ENCODE data around the gene OR8B12. TPM values are rescaled to one million over a fixed set of nuclear protein-coding genes. Genes with fewer than 3 reads are reported as not detected.
"Not testable (repeated sequence)": the region's sequence is repeated elsewhere in the genome, so short reads cannot be mapped to it uniquely, and the experiment has no call there.

The OR8B12 gene
- total RNA-seq, 2 experiments from 2014 or later: not detected

GRCh38 chr11:124518989-124519451, 24.4 kb downstream of the OR8B12 start:
- DNase-seq: peak in 1 of 14 experiments; percentile 4
- ChIA-PET CTCF (no interaction called here), POLR2A (no interaction called here)
- no peak for TF ChIP-seq CTCF (IDR thresholded peaks at IDR 0.05)
- H3K4me1 Mint-ChIP-seq (ENCODE audit: low read depth): no peaks in the 10 kb centered on the region
- Histone ChIP-seq H3K4me1 (ENCODE audit: insufficient read depth, low read length) (no peaks in the 10 kb centered on the region), H3K27ac (ENCODE audit: low read depth in 1 of 2, low read length in 2 of 2) (no peak overlapping the region), H3K36me3 (ENCODE audit: insufficient read depth, low read length) (no peaks in the 10 kb centered on the region), H3K4me3 (ENCODE audit: low read length) (no peak overlapping the region), H3K9me3 (ENCODE audit: control insufficient read depth in 1 of 2, insufficient read depth in 1 of 2, low read length in 2 of 2) (peaks cover 0 to 4% of the 10 kb centered on the region in 2 experiments), H3K27me3 (ENCODE audit: control insufficient read depth in 1 of 2, insufficient read depth in 2 of 2, low read length in 2 of 2) (no peaks in the 10 kb centered on the region)
- H3K36me3 Mint-ChIP-seq (ENCODE audit: low read depth): no peaks in the 10 kb centered on the region
- H3K4me3 Mint-ChIP-seq: no peak overlapping the region
- intact Hi-C loops (cut with DNase I, micrococcal nuclease): no loop called here
- ATAC-seq (ENCODE audit: poor library complexity): no peak
- peaks cover 6% of the 10 kb centered on the region for H3K27me3 Mint-ChIP-seq
- H3K27ac Mint-ChIP-seq: no peak overlapping the region
- no peaks in the 10 kb centered on the region for H3K9me3 Mint-ChIP-seq

DNA sequence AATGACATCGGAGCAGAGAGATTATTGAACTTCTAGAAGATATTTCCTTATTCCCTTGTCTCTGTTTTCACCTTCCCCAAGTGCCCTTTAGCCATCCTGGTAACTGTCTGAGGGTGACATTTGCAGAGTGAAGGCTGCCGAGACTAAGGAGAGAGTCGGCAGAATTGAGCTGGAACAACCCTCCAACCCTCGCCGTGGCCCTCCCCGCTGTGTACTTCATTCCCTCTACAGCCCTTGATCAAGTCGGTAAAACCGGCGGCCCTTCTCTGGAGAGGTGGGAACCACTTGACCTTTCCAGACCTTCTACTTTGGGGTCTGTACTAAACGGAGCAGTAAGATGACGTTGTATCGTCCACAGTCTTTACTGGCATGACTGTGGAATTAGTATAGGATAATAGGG, 26.1 kb downstream of the OR8B12 start:
- intact Hi-C loops (cut with DNase I, micrococcal nuclease): no loop called here

GRCh38 chr11:124514675-124515074, 28.8 kb downstream of the OR8B12 start:
- POLR2A ChIA-PET: interaction anchor here (0.6 kb wide), 1 partner anchor 348 kb away, joined by 3 read pairs; no protein-coding TSS in a partner anchor
- ATAC-seq (ENCODE audit: poor library complexity); H3K9me3 Mint-ChIP-seq; H3K9me3 ChIP-seq (ENCODE audit: control insufficient read depth in 1 of 2, insufficient read depth in 1 of 2, low read length in 2 of 2); H3K4me1 ChIP-seq (ENCODE audit: insufficient read depth, low read length); H3K27me3 ChIP-seq (ENCODE audit: control insufficient read depth in 1 of 2, insufficient read depth in 2 of 2, low read length in 2 of 2); CTCF ChIA-PET; H3K27ac ChIP-seq (ENCODE audit: low read depth in 1 of 2, low read length in 2 of 2); H3K4me1 Mint-ChIP-seq (ENCODE audit: low read depth); H3K36me3 Mint-ChIP-seq (ENCODE audit: low read depth); H3K4me3 ChIP-seq (ENCODE audit: low read length); H3K4me3 Mint-ChIP-seq; H3K36me3 ChIP-seq (ENCODE audit: insufficient read depth, low read length); intact Hi-C loops (cut with DNase I, micrococcal nuclease); H3K27ac Mint-ChIP-seq: not testable (repeated sequence)
- peaks cover 28% of the 10 kb centered on the region for H3K27me3 Mint-ChIP-seq
- DNase-seq: peak in 2 of 14 experiments; percentile 5 to 20

More for the DNA sequence above, 26.1 kb downstream of the OR8B12 start:
- H3K27ac ChIP-seq (ENCODE audit: low read depth in 1 of 2, low read length in 2 of 2): no peak overlapping the region
- H3K4me3 Mint-ChIP-seq: no peak overlapping the region
- ChIA-PET CTCF (no interaction called here), POLR2A (no interaction called here)
- H3K9me3 Mint-ChIP-seq: no peaks in the 10 kb centered on the region
- no peak overlapping the region for H3K27ac Mint-ChIP-seq
- no peak for ATAC-seq (ENCODE audit: poor library complexity)
- H3K9me3 ChIP-seq (ENCODE audit: control insufficient read depth in 1 of 2, insufficient read depth in 1 of 2, low read length in 2 of 2): no peaks in the 10 kb centered on the region
- H3K4me1 Mint-ChIP-seq (ENCODE audit: low read depth): no peaks in the 10 kb centered on the region
- H3K4me3 ChIP-seq (ENCODE audit: low read length): no peak overlapping the region
- no peaks in the 10 kb centered on the region for H3K36me3 Mint-ChIP-seq (ENCODE audit: low read depth)
- H3K27me3 Mint-ChIP-seq: peaks cover 18% of the 10 kb centered on the region
- H3K36me3 ChIP-seq (ENCODE audit: insufficient read depth, low read length): no peaks in the 10 kb centered on the region
- H3K4me1 ChIP-seq (ENCODE audit: insufficient read depth, low read length): no peaks in the 10 kb centered on the region
- DNase-seq: no peak
- no peaks in the 10 kb centered on the region for H3K27me3 ChIP-seq (ENCODE audit: control insufficient read depth in 1 of 2, insufficient read depth in 2 of 2, low read length in 2 of 2)
- no peak for TF ChIP-seq CTCF (IDR thresholded peaks at IDR 0.05)

DNA sequence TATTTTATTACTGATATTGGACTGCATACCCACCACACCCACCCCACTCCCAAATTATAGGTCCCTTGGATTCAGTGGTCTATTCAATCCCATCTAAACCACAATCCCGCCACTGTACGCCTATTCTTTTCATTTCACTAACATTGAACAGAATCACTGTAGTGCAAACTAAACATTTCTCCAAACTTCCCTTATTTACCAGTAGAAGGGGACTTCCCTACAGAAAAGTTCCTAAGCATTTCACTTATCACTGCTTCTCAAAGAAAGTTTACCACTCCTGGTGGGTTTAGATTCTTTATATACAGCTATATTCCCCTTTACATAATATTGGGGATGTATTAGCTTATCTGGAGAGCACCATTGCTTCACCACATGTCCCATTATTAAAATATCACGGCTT, 29.3 kb downstream of the OR8B12 start:
- no peak overlapping the region for H3K27ac Mint-ChIP-seq
- H3K36me3 ChIP-seq (ENCODE audit: insufficient read depth, low read length): no peaks in the 10 kb centered on the region
- no peaks in the 10 kb centered on the region for H3K4me1 ChIP-seq (ENCODE audit: insufficient read depth, low read length)
- H3K27me3 ChIP-seq (ENCODE audit: control insufficient read depth in 1 of 2, insufficient read depth in 2 of 2, low read length in 2 of 2): peaks cover 0 to 6% of the 10 kb centered on the region in 2 experiments
- H3K9me3 ChIP-seq (ENCODE audit: control insufficient read depth in 1 of 2, insufficient read depth in 1 of 2, low read length in 2 of 2): peaks cover 0 to 9% of the 10 kb centered on the region in 2 experiments
- TF ChIP-seq CTCF (IDR thresholded peaks at IDR 0.05): no peak
- no peak overlapping the region for H3K4me3 ChIP-seq (ENCODE audit: low read length)
- H3K27ac ChIP-seq (ENCODE audit: low read depth in 1 of 2, low read length in 2 of 2): no peak overlapping the region
- no peak overlapping the region for H3K4me3 Mint-ChIP-seq
- POLR2A ChIA-PET: interaction anchor here (0.6 kb wide), 1 partner anchor 347 kb away, joined by 3 read pairs; no protein-coding TSS in a partner anchor
- H3K4me1 Mint-ChIP-seq (ENCODE audit: low read depth): no peaks in the 10 kb centered on the region
- no peaks in the 10 kb centered on the region for H3K36me3 Mint-ChIP-seq (ENCODE audit: low read depth)
- no peaks in the 10 kb centered on the region for H3K9me3 Mint-ChIP-seq
- intact Hi-C loops (cut with DNase I, micrococcal nuclease): no loop called here
- DNase-seq (no peak), ATAC-seq (ENCODE audit: poor library complexity) (no peak)
- peaks cover 28% of the 10 kb centered on the region for H3K27me3 Mint-ChIP-seq
- CTCF ChIA-PET: no interaction called here

Measured in CD4-positive, alpha-beta T cell (primary cell).